Stimulated activated CD4-positive, alpha-beta T cell treated with anti-CD3 and anti-CD28 coated beads, Interleukin-4, amount 100 ng/mL, for 48 hours (primary cell): ENCODE results near the gene PAPOLG.

Experiments
- DNase-seq, 2 donors: peaks; one replicate each; pipeline ENCODE4 v3.0.0-alpha.2; 2020; ENCODE audit warnings: low read depth in 2 of 2

The PAPOLG gene

DNA sequence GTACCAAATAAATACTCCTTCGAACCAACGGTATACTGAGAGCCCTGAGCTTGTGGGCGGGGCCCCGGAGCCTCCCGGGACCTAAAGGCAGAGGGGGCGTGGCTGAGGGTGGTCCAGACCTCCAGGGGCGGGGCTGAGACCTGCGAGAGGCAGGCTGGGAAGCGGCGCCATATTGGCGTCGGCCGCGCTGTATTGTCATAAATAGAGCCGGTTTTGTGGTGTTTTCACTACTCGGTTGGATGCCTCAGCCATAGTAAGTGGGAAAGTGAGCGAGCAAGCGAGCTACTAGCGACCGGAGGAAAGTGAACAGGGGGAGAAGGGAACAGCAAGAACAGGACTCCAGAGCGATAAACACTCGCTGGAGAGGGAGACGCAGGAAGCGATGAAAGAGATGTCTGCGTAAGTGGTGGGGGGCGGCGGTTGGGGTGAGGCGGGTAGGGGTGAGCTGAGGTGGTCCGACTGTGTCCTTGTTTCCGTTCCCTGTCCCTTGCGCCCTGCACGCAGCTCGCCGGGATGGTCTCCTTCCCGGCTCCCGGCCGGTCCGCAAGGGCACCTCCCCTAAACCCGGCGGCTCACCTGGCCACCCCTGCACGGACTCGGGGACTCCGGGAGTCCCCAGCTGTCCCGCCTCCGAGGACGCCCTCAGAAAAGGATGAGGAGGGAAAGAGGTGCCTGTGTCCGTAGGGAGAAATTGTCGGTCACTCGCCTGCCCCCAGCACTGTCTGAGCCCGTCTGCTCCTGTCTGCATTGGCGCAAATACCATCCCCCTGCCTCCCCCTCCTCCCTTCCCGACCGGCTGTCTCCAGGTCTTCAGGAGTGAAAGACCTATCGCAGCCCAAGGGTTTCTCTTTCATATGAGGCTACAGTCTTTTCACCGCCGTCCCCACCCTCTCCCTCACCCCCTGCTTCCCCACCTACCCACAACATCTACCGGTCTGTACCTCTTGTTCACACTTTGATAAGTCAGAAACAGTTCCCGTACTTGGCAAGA lies at the start of gene PAPOLG:
PAPOLG (plus strand) TSS at position 172 of the 991 bp plus-strand sequence; CDS start at position 383, 211 bp downstream.
- peak; percentile 99 for DNase-seq

DNA sequence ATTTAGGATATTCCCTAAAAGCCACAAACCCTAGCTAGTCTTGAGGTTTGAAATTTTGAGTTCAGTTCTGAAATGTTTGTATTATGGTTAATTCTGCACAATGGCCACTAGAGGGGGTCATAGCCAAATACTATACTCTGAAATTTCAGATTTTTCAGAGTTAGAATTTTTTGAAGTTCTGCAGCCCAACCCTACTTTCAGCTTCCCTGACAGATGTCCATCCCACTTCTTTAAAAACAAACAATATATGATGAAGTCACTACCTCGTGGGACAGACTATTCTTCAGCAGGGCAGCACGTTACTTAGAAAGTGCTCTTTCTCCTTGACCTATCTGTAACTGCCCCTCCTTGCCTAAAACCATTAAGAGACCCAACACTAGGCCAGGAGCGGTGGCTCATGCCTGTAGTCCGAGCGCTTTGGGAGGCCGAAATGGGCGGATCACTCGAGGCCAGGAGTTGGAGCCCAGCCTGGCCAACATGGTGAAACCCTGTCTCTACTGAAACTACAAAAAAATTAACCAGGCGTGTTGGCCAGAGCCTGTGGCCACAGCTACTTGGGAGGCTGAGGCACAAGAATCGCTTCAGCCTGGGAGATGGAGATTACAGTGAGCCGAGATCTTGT lies 48.2 kb upstream of the PAPOLG start:
- DNase-seq, result no peak

DNA sequence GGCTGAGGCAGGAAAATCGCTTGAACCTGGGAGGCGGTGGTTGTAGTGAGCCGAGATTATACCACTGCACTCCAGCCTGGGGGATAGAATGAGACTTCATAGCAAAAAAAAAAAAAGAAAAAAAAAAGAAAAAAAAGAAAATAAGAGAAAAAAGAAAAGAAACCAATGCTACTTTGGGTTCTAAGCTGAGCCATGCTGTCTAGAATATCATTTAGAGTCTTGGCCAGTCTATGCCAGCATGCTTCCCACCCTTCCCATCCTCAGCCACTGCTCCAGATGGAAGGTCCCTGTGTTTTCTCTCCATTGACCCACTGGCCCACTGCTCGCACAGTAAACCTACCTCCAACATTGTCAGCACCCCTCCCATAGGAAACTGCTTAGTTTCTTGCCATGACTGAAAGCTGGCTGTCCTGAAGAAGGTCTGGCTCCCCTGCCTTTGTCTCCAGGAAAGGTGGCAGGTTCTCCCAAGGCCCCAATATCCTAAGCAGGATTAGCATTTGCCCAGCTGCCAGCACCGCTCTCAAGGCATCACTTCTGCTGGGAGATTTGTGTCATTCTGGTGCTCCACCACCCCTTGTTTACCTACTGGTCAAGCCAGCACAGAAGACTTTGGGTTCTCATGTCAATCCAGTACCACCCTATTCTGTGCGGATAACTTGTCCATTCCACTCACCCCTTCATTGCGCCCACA lies 47.3 kb upstream of the PAPOLG start:
- no peak for DNase-seq

DNA sequence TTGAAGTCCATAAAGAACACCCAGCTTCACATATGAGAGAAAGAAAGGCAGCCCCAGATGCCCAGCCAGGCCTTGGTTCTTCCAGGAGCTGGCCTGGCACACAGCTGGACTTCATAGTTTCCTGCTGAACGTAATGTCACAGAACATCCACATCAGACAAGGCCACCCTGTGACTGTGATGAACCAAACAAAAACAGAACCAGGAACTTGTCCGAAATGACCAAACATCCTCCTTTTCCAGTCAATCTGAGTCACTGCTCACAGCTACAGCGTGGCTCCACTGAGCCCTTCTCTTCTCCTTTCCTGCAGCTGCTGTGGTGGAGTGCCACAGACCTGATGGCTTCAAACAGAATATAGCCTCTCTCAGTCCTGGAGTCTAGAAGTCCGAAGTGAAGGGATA lies 45.4 kb upstream of the PAPOLG start:
- no peak for DNase-seq

DNA sequence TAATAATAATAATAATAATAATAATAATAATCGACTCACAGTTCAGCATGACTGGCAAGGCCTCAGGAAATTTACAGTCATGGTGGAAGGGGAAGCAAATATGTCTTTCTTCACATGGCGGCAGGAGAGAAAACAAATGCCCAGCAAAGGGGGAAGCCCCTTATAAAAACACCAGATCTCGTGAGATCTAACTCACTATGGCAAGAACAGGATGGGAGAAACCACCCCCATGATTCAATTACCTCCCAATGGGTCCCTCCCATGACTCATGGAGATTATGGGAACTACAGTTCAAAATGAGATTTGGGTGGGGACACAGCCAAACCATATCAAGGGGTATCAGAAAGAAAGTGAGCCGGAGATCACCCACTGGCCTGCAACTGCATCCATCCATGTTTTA lies 40.5 kb upstream of the PAPOLG start:
- no peak for DNase-seq

DNA sequence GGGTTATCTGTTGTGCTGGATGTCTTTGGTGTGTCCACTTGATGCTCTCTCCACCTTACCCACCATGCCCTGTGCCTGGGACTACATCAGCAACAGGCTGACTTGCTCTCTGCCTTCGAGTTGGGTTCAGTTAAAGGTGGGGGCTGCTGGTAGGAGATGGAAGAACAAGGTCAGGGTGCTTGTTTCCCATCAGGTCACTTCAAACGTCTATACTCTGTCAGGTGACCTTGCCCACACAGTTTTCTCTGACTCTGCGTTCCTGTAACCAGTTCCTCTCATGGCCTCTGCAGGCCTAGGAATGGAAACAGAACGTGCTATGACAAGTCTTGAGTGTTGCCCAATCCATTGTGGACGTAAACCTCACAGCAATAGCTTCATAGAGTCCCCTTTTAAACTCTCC lies 38.4 kb upstream of the PAPOLG start:
- no peak for DNase-seq

DNA sequence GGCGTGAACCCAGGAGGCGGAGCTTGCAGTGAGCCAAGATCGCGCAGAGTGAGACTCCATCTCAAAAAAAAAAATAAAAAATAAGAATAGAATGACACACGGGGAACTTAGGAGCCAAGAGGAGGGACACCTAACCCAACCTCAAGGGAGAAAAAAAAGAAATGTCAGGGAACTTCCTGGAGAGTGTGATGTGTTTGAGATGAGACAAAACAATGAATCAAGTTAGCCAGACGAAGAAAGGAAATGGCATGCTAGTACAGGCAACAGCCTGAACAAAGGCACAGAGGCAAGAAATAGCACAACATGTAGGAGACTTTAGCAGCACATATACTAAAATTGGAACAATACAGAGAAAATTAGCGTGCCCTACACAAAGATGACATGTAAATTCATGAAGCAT lies 36.7 kb upstream of the PAPOLG start:
- no peak for DNase-seq

DNA sequence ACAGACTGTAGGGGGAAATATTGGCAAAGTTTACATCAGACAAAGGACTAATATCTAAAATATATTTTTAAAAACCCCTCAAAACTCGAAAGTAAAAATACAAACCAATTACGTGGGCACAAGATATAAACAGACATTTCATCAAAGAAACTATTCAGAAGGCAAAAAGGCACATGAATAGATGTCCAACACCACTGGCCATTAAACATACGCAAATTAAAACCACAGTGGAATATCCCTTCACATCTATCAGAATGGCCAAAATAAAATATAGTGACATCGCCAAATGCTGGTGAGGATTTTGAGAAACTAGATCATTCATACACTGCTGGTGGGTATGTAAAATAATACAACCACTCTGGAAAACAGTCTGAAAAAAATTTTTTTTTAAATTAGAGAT lies 30.6 kb upstream of the PAPOLG start:
- DNase-seq, result no peak

DNA sequence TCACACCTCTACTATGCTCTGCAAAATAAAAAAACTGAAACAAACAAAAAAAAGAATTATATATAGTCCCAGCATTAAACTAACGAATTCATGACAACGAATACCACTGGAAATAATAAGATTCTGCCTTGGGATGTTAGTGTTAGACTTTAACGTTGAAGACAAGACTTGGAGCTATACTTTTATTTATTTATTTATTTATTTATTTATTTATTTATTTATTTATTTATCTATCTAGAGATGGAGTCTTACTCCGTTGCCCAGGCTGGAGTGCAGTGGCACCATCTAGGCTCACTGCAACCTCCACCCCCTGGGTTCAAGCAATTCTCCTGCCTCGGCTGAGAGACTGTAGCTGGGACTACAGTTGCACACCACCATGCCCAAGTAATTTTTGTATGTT lies 27.2 kb upstream of the PAPOLG start:
- DNase-seq, result no peak

DNA sequence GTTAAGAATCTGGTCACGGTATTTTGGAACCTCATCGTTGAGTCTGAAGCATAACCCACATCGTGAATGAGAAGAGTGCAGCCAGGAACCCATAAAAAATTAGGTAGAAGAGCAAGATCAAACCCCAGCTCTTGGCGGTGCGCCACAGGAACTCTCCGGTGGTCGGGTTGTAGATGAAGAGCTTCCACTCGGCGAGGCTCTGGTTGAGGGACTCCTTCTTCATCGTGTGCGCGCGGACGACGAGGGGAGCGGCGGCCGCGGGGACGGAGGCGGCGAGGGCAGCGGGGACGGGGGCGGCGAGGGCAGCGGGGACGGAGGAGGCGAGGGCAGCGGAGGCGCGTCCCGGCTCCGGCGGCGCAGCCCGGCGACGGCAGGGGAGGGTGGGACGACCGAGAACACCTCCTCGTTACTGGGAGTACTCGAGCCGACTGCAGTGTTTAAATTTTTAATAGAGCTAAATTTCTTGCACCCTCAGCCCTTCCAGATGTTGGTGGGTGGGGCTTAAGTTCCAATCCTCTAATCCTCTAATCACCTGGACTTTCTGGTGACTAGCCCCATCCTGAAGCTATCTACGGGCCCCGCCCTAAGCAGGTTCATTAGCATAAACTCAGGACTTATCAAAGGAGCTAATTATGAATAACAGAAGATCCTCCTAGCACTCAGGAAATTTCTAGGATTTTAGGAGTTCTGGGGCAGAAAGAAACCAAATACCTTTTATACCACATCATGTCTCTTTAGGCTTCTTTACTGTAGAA lies 20.4 kb upstream of the PAPOLG start:
- no peak for DNase-seq

DNA sequence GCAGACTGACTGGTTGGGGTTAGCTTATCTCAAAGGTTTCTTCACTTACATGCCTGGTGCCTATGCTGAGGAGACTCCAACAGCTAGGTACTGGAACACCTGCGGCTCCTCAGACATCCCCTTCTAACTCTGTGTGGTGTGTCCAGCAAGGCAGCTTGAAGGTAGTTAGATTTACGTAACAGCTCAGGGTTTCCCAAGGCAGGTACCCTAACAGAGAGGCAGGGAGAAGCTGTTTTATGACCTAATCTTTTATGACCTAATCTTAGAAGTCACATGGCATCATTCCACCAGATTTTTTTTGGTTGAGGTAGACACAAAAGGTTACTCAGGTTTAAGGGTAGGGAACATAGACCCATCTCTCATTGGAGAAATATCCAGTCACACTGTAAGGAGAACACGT lies 17.4 kb upstream of the PAPOLG start:
- DNase-seq, result no peak

DNA sequence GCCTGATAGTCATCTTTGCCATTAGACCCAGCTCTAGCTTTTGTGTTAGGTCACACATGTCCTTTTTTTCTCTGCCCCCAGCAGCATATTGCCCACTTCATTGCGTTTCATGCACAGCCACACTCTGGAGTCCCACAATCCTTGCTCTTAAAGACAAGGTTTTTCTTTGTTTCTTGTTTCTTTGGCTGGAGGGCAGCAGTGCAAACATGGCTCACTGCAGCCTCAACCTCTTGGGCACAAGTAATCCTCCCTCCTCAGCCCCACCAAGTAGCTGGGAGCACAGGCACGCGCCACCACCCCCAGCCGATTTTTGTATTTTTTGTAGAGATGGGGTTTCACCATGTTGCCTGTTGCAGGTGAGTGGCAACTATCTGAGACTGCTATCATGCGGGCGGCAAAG lies 16.9 kb upstream of the PAPOLG start:
- DNase-seq, result no peak

DNA sequence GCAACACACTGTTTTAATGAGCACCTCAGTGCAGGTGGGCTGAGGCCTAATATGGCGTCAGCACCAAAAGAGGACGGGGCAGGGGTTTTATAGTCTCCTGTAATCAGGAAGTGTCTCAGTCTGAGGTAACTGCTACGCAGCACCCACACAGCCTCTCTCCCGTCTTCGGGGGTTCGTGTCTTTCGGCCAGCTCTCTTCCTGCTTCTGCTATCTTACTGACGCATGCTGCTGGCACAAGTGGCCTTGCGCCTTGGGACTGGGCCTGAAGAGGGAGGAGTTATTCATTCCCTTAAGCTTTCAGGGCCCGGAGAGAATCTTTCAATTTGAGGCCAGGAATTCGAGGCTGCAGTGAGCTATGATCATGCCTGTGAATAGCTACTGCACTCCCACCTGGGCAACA lies 14.5 kb upstream of the PAPOLG start:
- DNase-seq, result no peak

DNA sequence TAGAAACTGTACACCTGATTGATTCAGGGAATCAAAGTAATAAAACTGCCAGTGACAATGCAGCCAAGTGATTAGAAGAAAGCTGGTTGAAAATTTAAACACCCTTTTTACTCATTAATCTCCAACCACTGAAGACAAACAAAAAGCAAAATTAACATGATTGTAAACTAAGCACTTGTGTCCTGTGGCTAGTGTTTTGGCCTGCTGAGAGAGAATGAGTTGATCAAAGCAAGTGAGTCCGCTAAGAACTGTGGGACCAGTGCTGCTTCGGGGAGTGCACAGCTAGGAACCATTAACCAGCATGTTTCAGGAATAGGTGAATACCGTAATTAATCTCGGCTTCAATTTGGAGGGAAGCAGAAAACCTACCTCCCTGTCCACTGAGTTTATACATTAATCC lies 13.6 kb upstream of the PAPOLG start:
- no peak for DNase-seq

DNA sequence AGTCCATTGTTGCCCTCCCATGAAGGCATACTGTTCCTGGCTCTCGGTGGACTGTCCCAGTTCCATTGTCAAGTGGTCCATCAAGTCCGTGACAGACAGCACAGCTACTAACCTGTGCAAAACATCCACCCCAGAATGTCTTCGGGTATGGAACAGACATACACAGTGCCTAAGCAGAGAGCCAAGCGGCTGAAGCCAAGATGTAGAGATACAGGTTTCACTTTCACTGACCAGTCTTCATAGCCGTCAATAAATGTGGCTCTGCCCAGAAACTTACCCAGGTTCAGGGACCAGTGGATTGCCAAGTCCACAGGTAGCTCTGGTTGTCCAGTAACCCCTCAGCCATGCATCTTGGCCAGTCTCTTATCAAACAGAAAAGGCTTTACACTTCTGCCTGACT lies 10.7 kb upstream of the PAPOLG start:
- DNase-seq, result no peak

DNA sequence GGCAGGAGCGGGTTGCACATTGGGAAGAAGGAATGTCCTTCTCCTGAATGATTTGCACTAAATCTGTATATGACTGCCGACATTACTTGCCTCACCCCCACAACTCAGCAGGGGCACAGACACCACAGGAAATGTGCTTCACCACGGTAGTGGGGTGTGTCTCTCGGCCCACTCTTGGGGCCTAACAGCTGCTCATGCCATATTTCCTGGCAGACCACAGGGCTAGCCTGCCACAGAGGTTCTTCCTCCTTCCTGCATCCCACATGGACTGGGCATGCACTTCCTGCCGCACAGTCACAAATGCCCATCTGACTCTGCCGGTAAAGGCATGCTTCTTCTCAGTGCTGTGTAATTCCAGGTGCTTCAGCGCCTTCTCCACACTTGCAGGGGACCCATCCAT lies 10.3 kb upstream of the PAPOLG start:
- no peak for DNase-seq

DNA sequence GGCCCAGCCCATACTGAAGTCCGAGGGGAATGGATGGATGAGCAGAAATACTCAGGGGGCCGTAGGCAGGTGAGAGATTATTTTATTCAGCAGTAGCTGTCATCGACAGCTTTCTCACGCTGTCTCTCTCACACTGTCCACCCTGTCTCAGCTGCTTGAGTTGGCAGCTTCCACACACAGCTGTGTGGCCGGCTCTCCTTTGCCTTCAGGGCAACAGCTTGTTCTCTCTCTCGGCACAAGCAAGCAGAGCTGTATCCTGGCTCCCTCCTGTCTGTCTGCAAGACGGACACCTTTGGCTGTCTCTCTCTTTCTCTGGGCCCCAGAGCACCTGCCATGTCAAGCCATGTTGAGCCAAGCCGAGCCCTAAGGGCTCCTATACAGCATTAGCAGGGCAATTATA lies 9.8 kb upstream of the PAPOLG start:
- no peak for DNase-seq

DNA sequence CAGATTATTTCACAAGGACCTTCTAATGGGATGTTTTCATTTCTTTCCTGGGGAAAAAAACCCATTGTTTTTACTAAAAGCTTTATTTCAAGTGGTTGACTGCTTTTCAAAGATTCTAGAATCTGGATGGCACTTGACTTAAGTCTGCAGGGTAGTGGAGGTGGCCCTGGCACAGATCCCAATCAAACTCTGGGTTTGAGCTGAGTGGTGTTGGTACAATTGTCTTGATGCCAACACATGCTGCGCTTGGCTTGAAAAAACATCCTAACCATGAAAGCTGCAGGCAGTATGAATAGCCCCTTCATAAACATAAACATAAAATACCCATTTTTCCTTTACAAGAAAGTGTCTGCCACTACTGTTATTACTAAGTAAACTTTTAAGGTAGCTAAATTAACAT lies 3.6 kb downstream of the PAPOLG start:
- DNase-seq, result no peak

DNA sequence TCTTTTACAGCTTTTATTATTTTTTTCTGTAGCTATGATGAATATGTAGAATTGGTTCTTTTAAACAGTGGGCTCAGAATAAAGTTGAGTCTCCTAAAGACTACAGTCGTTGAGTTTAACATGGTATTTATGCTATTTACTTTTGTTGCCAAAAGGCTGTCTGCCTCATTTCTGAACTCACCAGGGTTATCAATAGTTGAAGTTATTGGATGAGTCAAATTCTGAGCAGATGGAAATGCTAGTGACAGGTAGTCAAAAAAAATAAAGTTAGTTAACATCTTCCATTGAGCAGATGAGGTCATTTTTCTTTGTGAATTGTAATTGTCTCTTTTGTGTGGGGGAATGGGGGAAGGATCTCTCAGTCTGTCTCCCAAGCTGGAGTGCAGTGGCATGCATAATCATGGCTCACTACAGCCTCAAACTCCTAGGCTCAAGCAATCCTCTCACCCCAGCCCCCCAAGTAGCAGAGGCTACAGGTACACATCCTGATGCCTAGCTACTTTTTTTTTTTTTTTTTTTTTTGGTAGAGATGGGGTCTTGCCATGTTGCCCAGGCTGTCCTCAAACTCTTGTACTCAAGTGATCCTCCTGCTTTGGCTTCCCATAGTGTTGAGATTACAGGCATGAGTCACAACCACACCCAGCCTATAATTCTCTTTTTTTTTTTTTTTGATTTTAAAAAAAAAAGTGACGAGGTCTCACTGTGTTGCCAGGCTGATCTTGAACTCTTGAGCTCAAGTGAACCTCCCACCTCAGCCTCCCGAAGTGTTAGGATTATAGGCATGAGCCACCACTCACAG lies 8.9 kb downstream of the PAPOLG start:
- DNase-seq, result no peak

DNA sequence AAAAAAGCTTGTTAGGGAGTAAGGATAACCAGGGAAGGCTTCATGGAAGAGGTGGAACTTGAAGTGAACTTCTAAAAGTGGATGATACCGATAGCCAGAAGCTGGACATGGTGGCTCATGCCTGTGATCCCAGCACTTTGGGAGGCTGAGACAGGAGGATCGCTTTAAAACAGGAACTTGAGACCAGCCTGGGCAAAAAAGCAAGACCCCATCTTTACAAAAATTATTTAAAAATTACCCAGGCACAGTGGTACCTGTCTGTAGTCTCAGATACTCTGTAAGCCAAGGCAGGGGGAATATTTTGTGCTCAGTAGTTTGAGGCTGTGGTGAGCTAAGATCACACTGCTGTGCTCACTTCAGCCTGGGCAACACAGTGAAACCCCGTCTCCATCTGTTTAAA lies 10.2 kb downstream of the PAPOLG start:
- no peak for DNase-seq

DNA sequence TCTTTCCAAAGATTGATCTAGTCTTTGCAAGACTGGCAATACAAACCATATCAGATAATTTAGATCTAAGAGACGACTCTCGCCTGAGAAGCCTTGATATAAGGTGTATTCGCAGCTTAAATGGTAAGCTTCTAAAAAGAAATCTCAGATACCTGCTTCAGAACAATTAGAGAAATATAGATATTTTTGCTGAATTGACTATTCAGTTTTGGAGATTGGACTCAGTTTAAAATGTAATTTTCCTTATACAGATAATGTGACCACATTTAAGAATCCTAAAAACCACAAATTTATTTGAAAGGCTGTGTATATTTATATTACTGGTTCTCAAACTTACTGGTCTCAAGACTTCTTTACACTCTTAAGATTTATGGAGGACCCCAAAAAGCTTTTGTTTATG lies 15.4 kb downstream of the PAPOLG start:
- no peak for DNase-seq
